GM21360 (cell line): Measurements from ENCODE around the gene ARSA.

Experiments
- ATAC-seq: cut with Tn5 transposase; IDR thresholded peaks from one replicate; pipeline ENCODE4 v1.9.1; 2021; ENCODE audit warnings: mild to moderate bottlenecking, moderate library complexity; ENCODE audit not compliant: unreplicated experiment

Gene ARSA

GRCh38 chr22:50582493-50583293, 45.3 kb downstream of the ARSA start, which contains the start of gene CHKB:
CHKB (minus strand) TSS chr22:50582849; CDS start chr22:50582781, 68 bp downstream.
- ATAC-seq, result peak; percentile 82

DNA sequence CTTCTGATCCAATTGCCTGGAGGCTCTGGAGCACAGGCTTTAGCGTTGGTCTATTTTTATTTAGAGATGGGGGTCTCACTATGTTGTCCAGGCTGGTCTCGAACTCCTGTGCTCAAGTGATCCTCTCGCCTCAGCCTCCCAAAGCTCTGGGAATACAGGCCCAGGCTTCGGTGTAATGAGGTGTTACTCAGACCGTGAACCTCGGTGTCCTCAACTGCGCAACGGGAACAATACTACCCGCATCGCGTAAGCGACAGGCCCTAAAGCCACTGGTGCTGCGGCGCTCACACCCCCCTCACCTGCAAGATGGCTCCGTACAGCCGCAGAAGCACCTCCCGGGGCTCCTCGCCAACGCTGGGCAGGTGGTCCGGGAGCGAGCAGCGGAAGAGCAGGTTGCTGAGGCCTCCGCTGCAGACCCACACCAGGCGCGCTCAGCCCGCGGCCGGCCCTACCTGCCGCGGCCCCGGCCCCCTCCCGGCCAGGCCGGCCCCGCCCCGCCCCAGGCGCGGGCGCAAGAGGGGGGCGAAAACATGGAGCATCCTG, 45.9 kb downstream of the ARSA start:
- peak; percentile 19 for ATAC-seq

- no peak for ATAC-seq
Measured at GRCh38 chr22:50581031-50581949, 46.7 kb downstream of the ARSA start.

DNA sequence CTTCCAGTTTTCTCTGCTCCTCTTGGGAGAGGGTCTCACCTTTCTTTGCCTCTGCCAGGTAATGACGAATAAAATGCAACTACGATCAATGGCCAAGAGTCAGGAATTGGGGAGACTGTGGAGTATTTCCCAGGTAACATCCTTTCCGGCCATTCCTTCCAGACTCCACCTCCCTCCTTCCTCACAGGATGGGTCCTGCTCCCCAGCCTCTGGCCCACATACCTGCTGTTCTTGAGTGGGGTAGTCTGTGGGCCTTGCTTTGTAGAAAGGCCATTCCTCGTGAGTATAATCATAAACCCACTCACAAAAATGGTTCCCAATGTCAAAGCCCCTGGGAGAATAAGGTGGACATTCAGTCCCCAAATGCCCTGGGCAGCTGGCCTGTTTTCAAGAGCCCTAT, 48.2 kb downstream of the ARSA start:
- no peak for ATAC-seq

DNA sequence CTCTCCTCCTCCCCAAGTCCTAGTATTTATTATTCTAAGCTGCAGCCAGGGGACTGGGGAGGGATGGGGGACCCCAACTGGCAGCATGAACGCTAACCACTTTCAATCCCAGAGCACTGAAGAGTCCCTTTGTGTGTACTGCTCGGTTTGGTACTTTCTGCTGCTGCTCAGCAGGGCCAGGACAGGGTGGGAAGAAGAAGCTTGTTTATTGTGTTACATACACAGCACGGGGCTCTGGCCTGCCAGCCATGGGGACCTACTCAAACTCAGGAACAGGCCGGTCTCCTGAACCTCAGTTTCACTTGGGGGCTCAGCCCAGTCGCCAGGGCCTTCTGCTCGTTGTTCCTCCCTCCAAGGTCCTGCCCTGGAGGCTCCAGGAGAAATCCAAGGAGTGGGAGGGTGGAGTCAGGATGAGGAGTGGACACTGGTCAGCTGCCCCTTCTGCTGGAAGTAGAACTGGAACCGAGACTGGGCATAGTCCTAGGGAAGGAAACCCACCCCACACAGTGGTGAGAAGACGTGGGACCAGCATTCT, 49.1 kb downstream of the ARSA start:
- no peak for ATAC-seq

- no peak for ATAC-seq
Measured at GRCh38 chr22:50577987-50578775, 49.8 kb downstream of the ARSA start, which contains the start of gene CPT1B. CPT1B (minus strand) TSS chr22:50578427; CDS start chr22:50577915, 512 bp downstream.

- ATAC-seq, result no peak
Measured at GRCh38 chr22:50577697-50577986, 50.3 kb downstream of the ARSA start.

DNA sequence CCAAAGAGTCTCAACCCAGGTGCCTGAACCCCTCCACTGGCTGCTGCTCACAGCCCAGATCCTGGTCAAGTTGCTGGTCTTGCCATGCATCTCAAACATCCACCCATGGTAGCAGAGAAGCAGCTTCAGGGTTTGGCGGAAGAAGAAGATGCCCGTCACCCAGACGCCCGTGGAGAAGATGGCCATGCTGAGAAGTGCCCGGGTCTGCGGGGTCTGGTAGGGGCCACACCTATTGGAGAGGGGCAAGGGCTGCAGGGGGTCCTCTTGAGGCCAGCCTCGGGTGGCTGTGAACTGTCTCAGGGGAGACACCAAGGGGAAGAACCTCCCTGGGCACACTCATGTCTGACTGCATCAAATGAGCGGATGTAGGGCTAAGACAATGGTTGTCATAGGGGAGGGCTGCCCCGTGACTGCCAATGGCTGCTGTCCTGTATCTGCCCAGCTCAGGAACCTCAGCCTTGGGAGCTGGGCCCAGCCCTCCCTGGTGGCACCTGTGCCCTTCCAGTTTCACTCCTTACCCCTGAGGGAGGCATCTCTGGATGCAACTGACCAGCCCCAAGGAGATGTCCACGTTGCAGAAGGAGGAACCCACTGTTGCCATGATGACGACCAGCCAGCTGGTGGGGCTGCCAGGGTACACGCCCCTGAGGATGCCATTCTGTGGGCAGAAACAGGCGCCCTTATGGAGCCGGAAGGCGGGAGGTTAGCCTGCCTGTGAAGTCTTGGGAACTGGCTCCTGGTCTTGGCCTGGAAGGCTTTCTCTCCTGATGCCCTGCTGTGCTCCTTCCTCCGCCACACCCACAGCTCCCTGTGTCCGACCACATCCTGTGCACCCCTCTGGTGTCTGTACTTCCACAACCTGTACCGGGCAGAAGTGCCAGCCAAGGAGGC, 50.9 kb downstream of the ARSA start:
- ATAC-seq, result no peak

DNA sequence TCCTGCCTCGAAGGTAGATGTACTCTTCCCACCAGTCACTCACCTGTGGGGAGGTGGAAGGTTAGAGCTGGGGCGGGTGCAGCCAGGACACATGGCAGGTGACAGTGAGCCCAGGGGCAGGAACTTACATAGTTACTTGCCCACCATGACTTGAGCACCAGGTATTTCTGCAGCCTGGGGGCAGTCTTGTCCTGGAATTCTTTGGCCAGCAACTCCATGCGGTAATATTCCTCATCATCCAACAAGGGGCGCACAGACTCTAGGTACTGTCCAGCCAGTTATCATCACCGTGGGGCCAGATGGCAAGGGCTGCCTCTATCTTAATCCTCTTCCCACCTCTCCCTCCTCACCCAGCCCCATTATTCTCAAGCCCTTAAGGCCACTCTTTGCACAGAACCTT, 51.9 kb downstream of the ARSA start:
- no peak for ATAC-seq

- ATAC-seq, result no peak
Measured at GRCh38 chr22:50575426-50575941, 52.5 kb downstream of the ARSA start.
